HG03457 (cell line): ENCODE data around the gene STX8.

Experiments
- ATAC-seq: cut with Tn5 transposase; IDR thresholded peaks from one replicate; pipeline ENCODE4 v1.9.1; 2021; ENCODE audit warnings: moderate number of reproducible peaks; ENCODE audit not compliant: unreplicated experiment

STX8 gene

GRCh38 chr17:9230346-9230745 is 345.3 kb downstream of the STX8 start:
- ATAC-seq, result no peak

- ATAC-seq, result no peak
These were observed 345.8 kb downstream of the STX8 start for GRCh38 chr17:9229826-9230201.

GRCh38 chr17:9229160-9229825 is 346.3 kb downstream of the STX8 start:
- no peak for ATAC-seq

- ATAC-seq, result no peak
These were observed 347.0 kb downstream of the STX8 start for GRCh38 chr17:9228408-9229159.

- ATAC-seq, result no peak
These were observed 347.7 kb downstream of the STX8 start for GRCh38 chr17:9227819-9228407.

GRCh38 chr17:9226794-9227135 is 348.9 kb downstream of the STX8 start:
- no peak for ATAC-seq

- no peak for ATAC-seq
These were observed 349.4 kb downstream of the STX8 start for GRCh38 chr17:9226130-9226793.

GRCh38 chr17:9225305-9226101 is 350.1 kb downstream of the STX8 start:
- ATAC-seq, result no peak

GRCh38 chr17:9224485-9224884 is 351.1 kb downstream of the STX8 start:
- ATAC-seq, result no peak

GRCh38 chr17:9223531-9223930 is 352.1 kb downstream of the STX8 start:
- ATAC-seq, result no peak

- ATAC-seq, result no peak
These were observed 353.8 kb downstream of the STX8 start for GRCh38 chr17:9221922-9222180.

GRCh38 chr17:9221147-9221921 is 354.3 kb downstream of the STX8 start:
- ATAC-seq, result no peak

GRCh38 chr17:9220398-9221146 is 355.0 kb downstream of the STX8 start:
- no peak for ATAC-seq

- no peak for ATAC-seq
These were observed 355.8 kb downstream of the STX8 start for GRCh38 chr17:9219631-9220397.

- ATAC-seq, result no peak
These were observed 356.7 kb downstream of the STX8 start for GRCh38 chr17:9218911-9219310.

GRCh38 chr17:9218064-9218635 is 357.5 kb downstream of the STX8 start:
- ATAC-seq, result no peak

- ATAC-seq, result no peak
These were observed 358.2 kb downstream of the STX8 start for GRCh38 chr17:9217151-9218056.

- no peak for ATAC-seq
These were observed 360.2 kb downstream of the STX8 start for GRCh38 chr17:9215465-9215864.
